ENCODE results near the gene DNAI4. TPM values are rescaled to one million over a fixed set of nuclear protein-coding genes. Genes with fewer than 3 reads are reported as not detected.

Gene DNAI4
- total RNA-seq, 1 experiment from 2014 or later, result 7.2 TPM

- intact Hi-C loops (cut with micrococcal nuclease; ENCODE audit: unreplicated experiment) (loop anchor here (10.0 kb wide), 1 partner anchor 173 kb away; no protein-coding TSS in a partner anchor), in situ Hi-C loops (cut with HindIII; ENCODE audit: low pct_unique_long_range_greater_than_20kb, low sequenced_read_pairs) (no loop called here)
- peaks cover 34% of the 10 kb centered on the region for H3K4me1 ChIP-seq (ENCODE audit: control insufficient read depth, insufficient read depth, low read length)
- peaks cover 3% of the 10 kb centered on the region for H3K36me3 ChIP-seq (ENCODE audit: control insufficient read depth, insufficient read depth, low read length)
- H3K27me3 ChIP-seq (ENCODE audit: control insufficient read depth, insufficient read depth, low read length), result no peaks in the 10 kb centered on the region
- no peaks in the 10 kb centered on the region for H3K9me3 ChIP-seq (ENCODE audit: control insufficient read depth, insufficient read depth, low read depth, low read length)
- no TSS peak for BruUV-seq (replicated peaks)
- CTCF ChIA-PET, result interaction anchor here (0.8 kb wide), 1 partner anchor 14 kb away, joined by 3 read pairs; no protein-coding TSS in a partner anchor
- no peak for TF ChIP-seq POLR2AphosphoS5 (IDR thresholded peaks at IDR 0.05; ENCODE audit: low read depth, low read length)
- no peak for TF ChIP-seq REST (IDR thresholded peaks at IDR 0.05; ENCODE audit: insufficient read depth in 1 of 2, low read depth in 2 of 2, low read length in 1 of 2)
- TF ChIP-seq TCF7L2 (IDR thresholded peaks at IDR 0.05; ENCODE audit: low read depth, low read length), result no peak
- TF ChIP-seq SIN3A (IDR thresholded peaks at IDR 0.05; ENCODE audit: borderline replicate concordance, insufficient read depth, low read depth, low read length), result no peak
- no peak for TF ChIP-seq CTCF (IDR thresholded peaks at IDR 0.05)
- no peak overlapping the region for H3K4me3 ChIP-seq (ENCODE audit: low read depth in 2 of 2, low read length in 2 of 2)
- POLR2A ChIA-PET, result no interaction called here
- H3K27ac ChIP-seq (ENCODE audit: low read length), result no peak overlapping the region
- no peak for ATAC-seq
- no peak for DNase-seq (ENCODE audit: low read depth, low spot score)
Measured at GRCh38 chr1:66937529-66938234, 13.0 kb upstream of the DNAI4 start.

GRCh38 chr1:66933887-66934700 lies 9.4 kb upstream of the DNAI4 start:
- Histone ChIP-seq H3K27me3 (ENCODE audit: control insufficient read depth, insufficient read depth, low read length) (no peaks in the 10 kb centered on the region), H3K4me3 (ENCODE audit: low read depth in 2 of 2, low read length in 2 of 2) (peak overlapping the region; percentile 56 to 80), H3K36me3 (ENCODE audit: control insufficient read depth, insufficient read depth, low read length) (no peaks in the 10 kb centered on the region; the same call in none of the 2 replicates), H3K4me1 (ENCODE audit: control insufficient read depth, insufficient read depth, low read length) (peaks cover 35% of the 10 kb centered on the region), H3K9me3 (ENCODE audit: control insufficient read depth, insufficient read depth, low read depth, low read length) (no peaks in the 10 kb centered on the region), H3K27ac (ENCODE audit: low read length) (peak overlapping the region; percentile 98)
- TF ChIP-seq POLR2AphosphoS5 (IDR thresholded peaks at IDR 0.05; ENCODE audit: low read depth, low read length), result no peak
- no peak for TF ChIP-seq CTCF (IDR thresholded peaks at IDR 0.05)
- no peak for TF ChIP-seq SIN3A (IDR thresholded peaks at IDR 0.05; ENCODE audit: borderline replicate concordance, insufficient read depth, low read depth, low read length)
- no peak for TF ChIP-seq REST (IDR thresholded peaks at IDR 0.05; ENCODE audit: insufficient read depth in 1 of 2, low read depth in 2 of 2, low read length in 1 of 2)
- TF ChIP-seq TCF7L2 (IDR thresholded peaks at IDR 0.05; ENCODE audit: low read depth, low read length), result no peak
- CTCF ChIA-PET, result interaction anchor here (0.9 kb wide), 1 partner anchor 9 kb away, joined by 4 read pairs; the partner anchor contains the start of genes DNAI4 and MIER1
- POLR2A ChIA-PET, result interaction anchor here (0.5 kb wide), 1 partner anchor 139 kb away, joined by 3 read pairs; no protein-coding TSS in a partner anchor
- ATAC-seq (no peak), DNase-seq (ENCODE audit: low read depth, low spot score) (no peak)
- no TSS peak for BruUV-seq (replicated peaks)
- intact Hi-C loops (cut with micrococcal nuclease; ENCODE audit: unreplicated experiment), result loop anchor here (10.0 kb wide), 1 partner anchor 169 kb away; no protein-coding TSS in a partner anchor
- in situ Hi-C loops (cut with HindIII; ENCODE audit: low pct_unique_long_range_greater_than_20kb, low sequenced_read_pairs), result no loop called here

Measured in Panc1 (cell line).